H1 (cell line): ENCODE measurements around the gene NRXN2. TPM values are rescaled to one million over a fixed set of nuclear protein-coding genes. Genes with fewer than 3 reads are reported as not detected.

Experiments
- CTCF ChIA-PET: fragments of 300-600 bp; sonication (Branson Sonifier 250); formaldehyde crosslinking; loops from one replicate; lab custom pipeline; 2021; ENCODE audit not compliant: partially characterized antibody; lab: Charles Lee
- POLR2A ChIA-PET: fragments of 300-600 bp; sonication (Branson Sonifier 250); formaldehyde crosslinking; loops from one replicate; lab custom pipeline; 2021; ENCODE audit warnings: inconsistent platforms; ENCODE audit not compliant: partially characterized antibody; lab: Charles Lee
- DNase-seq, 2 experiments: peaks; one replicate each; pipeline versions ENCODE4 v3.0.0 to v3.0.0-alpha.2; 2010 to 2022; ENCODE audit warnings: low spot score in 2 of 2, low read depth in 1 of 2, mixed read lengths in 1 of 2
- FAIRE-seq: peaks from 2 replicates; lab custom pipeline; 2011; peaks lifted over from hg19 to GRCh38; lab: Jason Lieb, UNC
- H2AFZ ChIP-seq: 2 replicates; pipeline ENCODE4 v1.8.1; 2012; ENCODE audit warnings: low read length, inconsistent platforms
- H2AK5ac ChIP-seq: 2 replicates; pipeline ENCODE4 v1.6.1; 2013; ENCODE audit warnings: low read depth, low read length
- H2BK120ac ChIP-seq: replicated peaks from 2 replicates; pipeline ENCODE3; 2013; ENCODE audit warnings: low read depth, low read length, inconsistent platforms
- H2BK12ac ChIP-seq: 2 replicates; pipeline ENCODE4 v1.6.1; 2013; ENCODE audit warnings: low read depth, low read length
- H2BK15ac ChIP-seq: 2 replicates; pipeline ENCODE4 v1.6.1; 2013; ENCODE audit warnings: low read length
- H2BK20ac ChIP-seq: 2 replicates; pipeline ENCODE4 v1.6.1; 2013; ENCODE audit warnings: low read length
- H2BK5ac ChIP-seq: 2 replicates; pipeline ENCODE4 v1.6.1; 2013; ENCODE audit warnings: low read depth, low read length
- H3K14ac ChIP-seq: 2 replicates; pipeline ENCODE4 v1.6.1; 2013; ENCODE audit warnings: inconsistent platforms; ENCODE audit not compliant: insufficient read length
- H3K18ac ChIP-seq: 2 replicates; pipeline ENCODE4 v1.6.1; 2013; ENCODE audit warnings: low read length; ENCODE audit errors: extremely low read depth
- H3K23ac ChIP-seq: 2 replicates; pipeline ENCODE4 v1.6.1; 2013; ENCODE audit warnings: inconsistent platforms; ENCODE audit not compliant: insufficient read length
- H3K23me2 ChIP-seq: 2 replicates; pipeline ENCODE4 v1.6.1; 2013; ENCODE audit warnings: low read depth, low read length
- H3K27ac ChIP-seq: 2 replicates; pipeline ENCODE4 v1.6.1; 2011; ENCODE audit warnings: low read depth, low read length, inconsistent platforms
- H3K27me3 ChIP-seq, 4 experiments: replicated peaks in 1 of 4; 1 replicate in 1 of 4; 2 replicates in 3 of 4; pipeline versions ENCODE4 v1.6.1 to v1.8.1; 2011 to 2013; ENCODE audit warnings: low read length in 3 of 4, mild to moderate bottlenecking in 3 of 4, inconsistent platforms in 2 of 4, mixed read lengths in 2 of 4, moderate library complexity in 1 of 4; ENCODE audit not compliant: control insufficient read depth in 3 of 4, insufficient read depth in 3 of 4; ENCODE audit errors: extremely low read depth in 1 of 4
- H3K36me3 ChIP-seq, 4 experiments: 2 replicates each; pipeline versions ENCODE4 v1.6.1 to v1.8.1; 2011 to 2013; ENCODE audit warnings: mild to moderate bottlenecking in 4 of 4, low read length in 3 of 4, moderate library complexity in 2 of 4, control low read depth in 1 of 4, inconsistent platforms in 1 of 4; ENCODE audit not compliant: insufficient read depth in 4 of 4, control insufficient read depth in 2 of 4
- H3K4ac ChIP-seq: replicated peaks from 2 replicates; pipeline ENCODE3; 2013; ENCODE audit warnings: low read length, low read depth, mixed read lengths, inconsistent platforms; ENCODE audit not compliant: insufficient read length
- H3K4me1 ChIP-seq, 4 experiments: replicated peaks in 1 of 4; 1 replicate in 1 of 4; 2 replicates in 3 of 4; pipeline versions ENCODE4 v1.6.1 to v1.8.1; 2011 to 2013; ENCODE audit warnings: low read length in 3 of 4, inconsistent platforms in 2 of 4, mixed read lengths in 1 of 4; ENCODE audit not compliant: insufficient read depth in 4 of 4, control insufficient read depth in 3 of 4
- H3K4me2 ChIP-seq, 2 experiments: 2 replicates each; pipeline versions ENCODE4 v1.6.1 to v1.8.1; 2011 to 2013; ENCODE audit warnings: low read depth in 2 of 2, low read length in 2 of 2, control low read depth in 1 of 2, inconsistent platforms in 1 of 2, mild to moderate bottlenecking in 1 of 2; ENCODE audit not compliant: insufficient read depth in 1 of 2
- H3K4me3 ChIP-seq, 4 experiments: fragments of 200-600, 300-600 bp in 1 of 4; sonication (generic), shearing (Covaris generic), sonication (Bioruptor Twin) in 1 of 4; 2 replicates each; pipeline versions ENCODE4 v1.5.1 to v1.8.1; 2011 to 2016; ENCODE audit warnings: low read length in 4 of 4, low read depth in 3 of 4, control low read depth in 2 of 4, inconsistent platforms in 2 of 4, mild to moderate bottlenecking in 2 of 4, mixed read lengths in 1 of 4, moderate library complexity in 1 of 4; ENCODE audit not compliant: insufficient read depth in 2 of 4; ENCODE audit errors: extremely low read depth in 1 of 4
- H3K56ac ChIP-seq: replicated peaks from 2 replicates; pipeline ENCODE3; 2013; ENCODE audit warnings: low read depth, mild to moderate bottlenecking, mixed read lengths, low read length, inconsistent platforms; ENCODE audit not compliant: insufficient read length
- H3K79me1 ChIP-seq: 2 replicates; pipeline ENCODE4 v1.6.1; 2013; ENCODE audit warnings: low read depth, low read length, control low read depth
- H3K79me2 ChIP-seq, 2 experiments: 2 replicates each; pipeline versions ENCODE4 v1.6.1 to v1.8.1; 2012 to 2013; ENCODE audit warnings: low read length in 2 of 2, mild to moderate bottlenecking in 2 of 2, inconsistent platforms in 1 of 2; ENCODE audit not compliant: insufficient read depth in 2 of 2, control insufficient read depth in 1 of 2
- H3K9ac ChIP-seq, 4 experiments: replicated peaks in 1 of 4; 1 replicate in 1 of 4; 2 replicates in 3 of 4; pipeline versions ENCODE4 v1.6.1 to v1.8.1; 2011 to 2013; ENCODE audit warnings: low read depth in 3 of 4, low read length in 3 of 4, control low read depth in 2 of 4, mild to moderate bottlenecking in 2 of 4, moderate library complexity in 2 of 4, inconsistent platforms in 1 of 4; ENCODE audit errors: extremely low read depth in 1 of 4
- H3K9me3 ChIP-seq, 2 experiments: 2 replicates each; pipeline versions ENCODE4 v1.6.1 to v1.8.1; 2012 to 2013; ENCODE audit warnings: mild to moderate bottlenecking in 2 of 2, moderate library complexity in 2 of 2, control low read depth in 1 of 2, inconsistent platforms in 1 of 2, low read depth in 1 of 2, low read length in 1 of 2, mixed read lengths in 1 of 2; ENCODE audit not compliant: insufficient read depth in 2 of 2
- H4K20me1 ChIP-seq, 2 experiments: replicated peaks in 1 of 2; 2 replicates each; pipeline versions ENCODE3 to v1.8.1; 2011 to 2013; ENCODE audit warnings: inconsistent platforms in 2 of 2, low read length in 2 of 2, mild to moderate bottlenecking in 1 of 2; ENCODE audit not compliant: insufficient read depth in 2 of 2, control insufficient read depth in 1 of 2
- H4K5ac ChIP-seq: 2 replicates; pipeline ENCODE4 v1.6.1; 2013; ENCODE audit warnings: low read length, low read depth, mixed read lengths, inconsistent platforms; ENCODE audit not compliant: insufficient read length
- H4K8ac ChIP-seq: 2 replicates; pipeline ENCODE4 v1.8.0; 2013; ENCODE audit warnings: mild to moderate bottlenecking, moderate library complexity, low read length, inconsistent platforms; ENCODE audit not compliant: insufficient read depth; ENCODE audit errors: extremely low read depth
- H4K91ac ChIP-seq: replicated peaks from 2 replicates; pipeline ENCODE3; 2013; ENCODE audit warnings: low read length, mixed read lengths, inconsistent platforms; ENCODE audit not compliant: insufficient read length
- BACH1 ChIP-seq: IDR thresholded peaks from 2 replicates; pipeline ENCODE4 v1.6.1; 2012; ENCODE audit warnings: low read length, improper control_type of control experiment
- RBBP5 ChIP-seq: IDR thresholded peaks from 2 replicates; pipeline ENCODE4 v1.7.1; 2012; ENCODE audit warnings: low read depth, mild to moderate bottlenecking, inconsistent platforms, low read length, moderate library complexity, borderline replicate concordance
- RXRA ChIP-seq: IDR thresholded peaks from 2 replicates; pipeline ENCODE4 v1.6.1; 2011; ENCODE audit warnings: low read depth, mild to moderate bottlenecking, low read length, moderate library complexity; ENCODE audit not compliant: insufficient read depth
- SRF ChIP-seq: IDR thresholded peaks from 2 replicates; pipeline ENCODE4 v1.6.1; 2011; ENCODE audit warnings: mild to moderate bottlenecking, low read depth, low read length, moderate library complexity
- WGBS, 2 experiments: shearing (Covaris generic) in 1 of 2; methylation state at CpG; one replicate each; pipeline versions ENCODE4 v1.1.6 to v1.1.7; 2013 to 2015; ENCODE audit warnings: low lambda C conversion rate in 2 of 2, mixed read lengths in 2 of 2, inconsistent platforms in 1 of 2, low coverage in 1 of 2, missing lambda C conversion rate in 1 of 2; ENCODE audit not compliant: insufficient replicate concordance in 2 of 2, insufficient coverage in 1 of 2, insufficient read length in 1 of 2; ENCODE audit errors: extremely low coverage in 1 of 2, missing lambda C conversion rate in 1 of 2; 5-methylcytosine and 5-hydroxymethylcytosine counted together
- polyA plus RNA-seq, 7 experiments: library from polyadenylated mRNA; depleted of rRNA in 3 of 7; stranded (reverse) in 5 of 7; unstranded in 2 of 7; fragments of >200 nt in 5 of 7; fragments of 200-250 nt in 2 of 7; gene quantifications; 1 replicate in 5 of 7; 2 replicates in 1 of 7; 4 replicates in 1 of 7; pipeline versions ENCODE4 v1.2.1 to v1.2.3, GENCODE V29; 2011 to 2013; ENCODE audit warnings: missing spikeins in 2 of 7, mixed read lengths in 2 of 7
- total RNA-seq: library from RNA; stranded (reverse); fragmentation: NEBNext Ultra II Directional; extraction: Animal tissue kit (Norgen Biotek cat#: 25700); gene quantifications from 2 replicates; pipeline ENCODE4 v1.2.1, GENCODE V29; 2021
- TF ChIP-seq, protein P1 (sequence below): IDR thresholded peaks from 2 replicates; pipeline ENCODE4 v1.6.1; 2011; ENCODE audit warnings: low read length, improper control_type of control experiment

NRXN2 gene
- total and polyA plus RNA-seq, 2 of the 8 experiments (the other 6 are each of a cell fraction or from before 2014, with no cell fraction given): 1.3 to 11.5 TPM

DNA sequence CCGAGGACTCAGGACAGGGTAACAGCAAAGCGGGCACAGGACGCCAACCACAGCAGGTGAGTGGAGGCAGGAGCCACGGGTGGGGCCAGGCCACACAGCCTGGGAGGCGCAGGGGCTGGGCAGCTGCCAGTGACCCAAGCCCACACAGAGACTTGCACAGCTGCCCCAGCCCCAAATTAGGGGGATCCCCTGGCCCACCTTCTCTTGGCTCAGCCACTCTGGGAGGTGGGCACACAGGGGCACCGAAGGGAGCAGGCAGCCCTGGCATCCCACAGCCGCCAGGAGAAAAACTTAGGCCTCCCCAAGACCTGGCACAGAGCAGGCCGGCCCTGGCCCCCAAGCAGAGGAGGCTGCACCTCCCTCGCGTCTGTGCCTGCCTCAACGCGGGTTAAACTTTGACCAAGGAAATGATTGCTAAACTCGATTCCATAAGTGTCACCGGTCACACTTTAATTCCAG is 132.2 kb downstream of the NRXN2 start, which contains the start of gene SLC22A12:
Gene SLC22A12 (plus strand): TSS at position 458 of the 459 bp plus-strand sequence. CDS start 337 bp downstream, outside the sequence.
- Histone ChIP-seq H3K23ac (no peak within 1 kb of the TSS), H2BK120ac (no peak within 1 kb of the TSS), H3K79me1 (no peaks in the 10 kb centered on the region), H3K79me2 (no peaks in the 10 kb centered on the region), H4K8ac (0 out of 2 replicates have a peak within 1 kb of the TSS, but pooled peaks have one; percentile 57), H3K4me2 (no peak within 1 kb of the TSS), H2AK5ac (no peak within 1 kb of the TSS), H3K4ac (no peak within 1 kb of the TSS), H3K27ac (no peak within 1 kb of the TSS; the same call in 1 of the 2 replicates), H3K18ac (no peak within 1 kb of the TSS), H3K14ac (no peak within 1 kb of the TSS), H2BK12ac (no peak within 1 kb of the TSS), H3K36me3 (no peaks in the 10 kb centered on the region), H3K9me3 (peaks cover 0 to 6% of the 10 kb centered on the region in 2 experiments; a peak in 2 of 4 replicates), H3K23me2 (peaks cover 16% of the 10 kb centered on the region; the same call in 1 of the 2 replicates), H3K4me3 (no peak within 1 kb of the TSS), H4K20me1 (peaks cover 0 to 6% of the 10 kb centered on the region in 2 experiments), H2BK15ac (no peak within 1 kb of the TSS), H4K91ac (no peak within 1 kb of the TSS), H3K4me1 (no peaks in the 10 kb centered on the region), H2AFZ (no peak within 1 kb of the TSS), H4K5ac (no peak within 1 kb of the TSS), H3K56ac (no peak within 1 kb of the TSS), H2BK20ac (no peak within 1 kb of the TSS), H3K27me3 (peaks cover 0 to 3% (median 2%) of the 10 kb centered on the region in 4 experiments; a peak in 3 of 7 replicates), H2BK5ac (no peak within 1 kb of the TSS), H3K9ac (no peak within 1 kb of the TSS)
- 83% methylated on average over 14 of the region's 14 CpGs; no CpG with 5 or more reads in 1 of the 2 experiments for WGBS, 2 experiments
- FAIRE-seq (no peak), DNase-seq (no peak)
- ChIA-PET POLR2A (interaction anchor here (1.3 kb wide), 1 partner anchor 19 kb away, joined by 3 read pairs; no protein-coding TSS in a partner anchor), CTCF (interaction anchor here (0.8 to 2.4 kb wide), 2 partner anchors 26 to 62 kb away, joined by 4 to 6 read pairs; no protein-coding TSS in a partner anchor)
- TF ChIP-seq BACH1: no peak
- TF ChIP-seq, protein P1, sequence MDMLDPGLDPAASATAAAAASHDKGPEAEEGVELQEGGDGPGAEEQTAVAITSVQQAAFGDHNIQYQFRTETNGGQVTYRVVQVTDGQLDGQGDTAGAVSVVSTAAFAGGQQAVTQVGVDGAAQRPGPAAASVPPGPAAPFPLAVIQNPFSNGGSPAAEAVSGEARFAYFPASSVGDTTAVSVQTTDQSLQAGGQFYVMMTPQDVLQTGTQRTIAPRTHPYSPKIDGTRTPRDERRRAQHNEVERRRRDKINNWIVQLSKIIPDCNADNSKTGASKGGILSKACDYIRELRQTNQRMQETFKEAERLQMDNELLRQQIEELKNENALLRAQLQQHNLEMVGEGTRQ: no peak
- no peak for TF ChIP-seq RXRA
- no peak for TF ChIP-seq SRF
- no peak for TF ChIP-seq RBBP5
